Thymus (tissue), 11 donors: ENCODE results near the gene EPHB1. TPM values are rescaled to one million over a fixed set of nuclear protein-coding genes. Genes with fewer than 3 reads are reported as not detected.

Experiments
- DNase-seq, 9 donors: peaks; one replicate each; pipeline ENCODE4 v3.0.0-alpha.2; 2013; ENCODE audit warnings: low spot score in 9 of 9, low read depth in 6 of 9, missing footprints in 1 of 9
- H3K27ac ChIP-seq, 2 donors: one replicate each; pipeline ENCODE4 v1.5.1; 2013; ENCODE audit warnings: control low read depth in 1 of 2, low read depth in 1 of 2, low read length in 1 of 2, mild to moderate bottlenecking in 1 of 2, moderate library complexity in 1 of 2
- H3K27me3 ChIP-seq, 2 donors: one replicate each; pipeline ENCODE4 v1.5.1; 2013; ENCODE audit warnings: low read length in 1 of 2; ENCODE audit not compliant: control insufficient read depth in 2 of 2, insufficient read depth in 1 of 2
- H3K36me3 ChIP-seq, 2 donors: one replicate each; pipeline ENCODE4 v1.5.1; 2013; ENCODE audit warnings: low read length in 1 of 2, mild to moderate bottlenecking in 1 of 2, moderate library complexity in 1 of 2; ENCODE audit not compliant: control insufficient read depth in 2 of 2, insufficient read depth in 2 of 2
- H3K4me1 ChIP-seq, 2 donors: one replicate each; pipeline ENCODE4 v1.5.1; 2013; ENCODE audit warnings: low read length in 2 of 2; ENCODE audit not compliant: control insufficient read depth in 2 of 2, insufficient read depth in 2 of 2
- H3K4me3 ChIP-seq, 2 donors: one replicate each; pipeline ENCODE4 v1.5.1; 2013; ENCODE audit warnings: low read length in 2 of 2, control low read depth in 1 of 2, mild to moderate bottlenecking in 1 of 2
- H3K9me3 ChIP-seq, 2 donors: one replicate each; pipeline ENCODE4 v1.5.1; 2013; ENCODE audit warnings: low read length in 1 of 2, mild to moderate bottlenecking in 1 of 2; ENCODE audit not compliant: control insufficient read depth in 2 of 2, insufficient read depth in 1 of 2
- WGBS: extraction: QIAGEN DNeasy Blood & Tissue Kit; methylation state at CpG from one replicate; pipeline ENCODE4 v1.1.7; 2013; 5-methylcytosine and 5-hydroxymethylcytosine counted together
- polyA plus RNA-seq: library from polyadenylated mRNA; stranded (reverse); fragments of 200-250 nt; gene quantifications from one replicate; pipeline ENCODE4 v1.2.3, GENCODE V29; 2013
- total RNA-seq: library from RNA; stranded (reverse); fragments of 120-200 nt; gene quantifications from one replicate; pipeline ENCODE4 v1.2.4, GENCODE V29; 2013
- donor health status: healthy.

The EPHB1 gene
- total and polyA plus RNA-seq, 2 donors: 0.46 to 0.66 TPM

GRCh38 chr3:135131290-135131689 lies 336.2 kb downstream of the EPHB1 start:
- WGBS: 89% methylated on average over 7 of the region's 7 CpGs

GRCh38 chr3:135133905-135134683 lies 339.0 kb downstream of the EPHB1 start:
- H3K4me3 ChIP-seq: no peak overlapping the region
- DNase-seq: no peak
- no peaks in the 10 kb centered on the region for H3K27me3 ChIP-seq
- H3K27ac ChIP-seq: no peak overlapping the region
- WGBS: 96% methylated on average over 8 of the region's 8 CpGs
- no peaks in the 10 kb centered on the region for H3K9me3 ChIP-seq
- no peaks in the 10 kb centered on the region for H3K4me1 ChIP-seq
- no peaks in the 10 kb centered on the region for H3K36me3 ChIP-seq

More at GRCh38 chr3:135131290-135131689, 336.2 kb downstream of the EPHB1 start:
- Histone ChIP-seq H3K4me1 (no peaks in the 10 kb centered on the region), H3K27ac (no peak overlapping the region), H3K4me3 (no peak overlapping the region), H3K36me3 (no peaks in the 10 kb centered on the region), H3K27me3 (no peaks in the 10 kb centered on the region), H3K9me3 (no peaks in the 10 kb centered on the region)
- no peak for DNase-seq

GRCh38 chr3:135134684-135135075 lies 339.6 kb downstream of the EPHB1 start:
- H3K36me3 ChIP-seq: no peaks in the 10 kb centered on the region
- DNase-seq: no peak
- H3K4me1 ChIP-seq: no peaks in the 10 kb centered on the region
- H3K9me3 ChIP-seq: no peaks in the 10 kb centered on the region
- H3K4me3 ChIP-seq: no peak overlapping the region
- H3K27me3 ChIP-seq: no peaks in the 10 kb centered on the region
- 89% methylated on average over 3 of the region's 3 CpGs for WGBS
- no peak overlapping the region for H3K27ac ChIP-seq

- no peak overlapping the region for H3K4me3 ChIP-seq
- no peak overlapping the region for H3K27ac ChIP-seq
- no peaks in the 10 kb centered on the region for H3K27me3 ChIP-seq
- H3K9me3 ChIP-seq: no peaks in the 10 kb centered on the region
- no peak for DNase-seq
- H3K4me1 ChIP-seq: no peaks in the 10 kb centered on the region
- 96% methylated on average over 1 of the region's 1 CpG for WGBS
- H3K36me3 ChIP-seq: no peaks in the 10 kb centered on the region
Measured at GRCh38 chr3:135135445-135135844, 340.4 kb downstream of the EPHB1 start.

GRCh38 chr3:135136361-135137100 lies 341.5 kb downstream of the EPHB1 start:
- no peak overlapping the region for H3K27ac ChIP-seq
- 87% methylated on average over 3 of the region's 3 CpGs for WGBS
- no peaks in the 10 kb centered on the region for H3K27me3 ChIP-seq
- no peak for DNase-seq
- no peaks in the 10 kb centered on the region for H3K9me3 ChIP-seq
- H3K36me3 ChIP-seq: no peaks in the 10 kb centered on the region
- H3K4me1 ChIP-seq: no peaks in the 10 kb centered on the region
- H3K4me3 ChIP-seq: no peak overlapping the region

GRCh38 chr3:135137296-135137695 lies 342.2 kb downstream of the EPHB1 start:
- 94% methylated on average over 2 of the region's 2 CpGs for whole genome bisulfite sequencing
- Histone ChIP-seq H3K36me3 (no peaks in the 10 kb centered on the region), H3K4me1 (no peaks in the 10 kb centered on the region), H3K27me3 (no peaks in the 10 kb centered on the region), H3K4me3 (no peak overlapping the region), H3K27ac (no peak overlapping the region), H3K9me3 (no peaks in the 10 kb centered on the region)
- DNase-seq: no peak

GRCh38 chr3:135138776-135139175 lies 343.7 kb downstream of the EPHB1 start:
- no peak overlapping the region for H3K4me3 ChIP-seq
- 91% methylated on average over 4 of the region's 4 CpGs for WGBS
- no peak overlapping the region for H3K27ac ChIP-seq
- H3K9me3 ChIP-seq: no peaks in the 10 kb centered on the region
- no peaks in the 10 kb centered on the region for H3K36me3 ChIP-seq
- no peaks in the 10 kb centered on the region for H3K27me3 ChIP-seq
- DNase-seq: no peak
- H3K4me1 ChIP-seq: no peaks in the 10 kb centered on the region

GRCh38 chr3:135140591-135140990 lies 345.5 kb downstream of the EPHB1 start:
- Histone ChIP-seq H3K9me3 (no peaks in the 10 kb centered on the region), H3K4me1 (no peaks in the 10 kb centered on the region), H3K36me3 (no peaks in the 10 kb centered on the region), H3K27ac (no peak overlapping the region), H3K4me3 (no peak overlapping the region), H3K27me3 (no peaks in the 10 kb centered on the region)
- 97% methylated on average over 3 of the region's 3 CpGs for WGBS
- no peak for DNase-seq

GRCh38 chr3:135141160-135141559 lies 346.1 kb downstream of the EPHB1 start:
- H3K27me3 ChIP-seq: no peaks in the 10 kb centered on the region
- no peaks in the 10 kb centered on the region for H3K4me1 ChIP-seq
- H3K4me3 ChIP-seq: no peak overlapping the region
- no peaks in the 10 kb centered on the region for H3K9me3 ChIP-seq
- no peak overlapping the region for H3K27ac ChIP-seq
- no peaks in the 10 kb centered on the region for H3K36me3 ChIP-seq
- DNase-seq: no peak
- 93% methylated on average over 5 of the region's 5 CpGs for WGBS
